PFSK-1 (cell line): Measurements from ENCODE around the gene CNGB1.

Experiments used
- FOXP2 ChIP-seq: optimal IDR thresholded peaks from 2 replicates; pipeline ENCODE3; 2011; ENCODE audit warnings: borderline replicate concordance, control low read depth, inconsistent platforms; ENCODE audit not compliant: insufficient read depth; ENCODE audit errors: extremely low read length, extremely low read depth
- POLR2AphosphoS5 ChIP-seq: IDR thresholded peaks from 2 replicates; pipeline ENCODE4 v1.6.1; 2012; ENCODE audit warnings: low read depth, mild to moderate bottlenecking, control low read depth, low read length, moderate library complexity
- REST ChIP-seq, 2 experiments: IDR thresholded peaks; 2 replicates each; pipeline versions ENCODE4 v1.6.1 to v1.8.0; 2011 to 2012; ENCODE audit warnings: low read depth in 2 of 2, low read length in 2 of 2, control low read depth in 1 of 2, inconsistent platforms in 1 of 2, mild to moderate bottlenecking in 1 of 2, moderate library complexity in 1 of 2; ENCODE audit not compliant: insufficient read depth in 1 of 2
- SIN3A ChIP-seq: IDR thresholded peaks from 2 replicates; pipeline ENCODE4 v1.6.1; 2012; ENCODE audit warnings: mild to moderate bottlenecking, low read length, moderate library complexity, borderline replicate concordance; ENCODE audit not compliant: insufficient read depth
- TAF1 ChIP-seq: IDR thresholded peaks from 2 replicates; pipeline ENCODE4 v1.6.1; 2012; ENCODE audit warnings: low read length, control low read depth, borderline replicate concordance; ENCODE audit not compliant: insufficient read depth

The CNGB1 gene

GRCh38 chr16:57911743-57912142 lies 59.2 kb downstream of the CNGB1 start:
- TF ChIP-seq SIN3A = no peak
- no peak for TF ChIP-seq FOXP2
- TF ChIP-seq POLR2AphosphoS5 = no peak
- TF ChIP-seq REST (IDR thresholded peaks at IDR 0.05; ENCODE audit: insufficient read depth in 1 of 2, low read depth in 2 of 2, low read length in 2 of 2) = no peak
- TF ChIP-seq TAF1 = no peak

- no peak for TF ChIP-seq TAF1
- no peak for TF ChIP-seq POLR2AphosphoS5
- no peak for TF ChIP-seq REST (IDR thresholded peaks at IDR 0.05; ENCODE audit: insufficient read depth in 1 of 2, low read depth in 2 of 2, low read length in 2 of 2)
These were observed 60.2 kb downstream of the CNGB1 start for GRCh38 chr16:57910696-57911095.

GRCh38 chr16:57908409-57908987 lies 62.4 kb downstream of the CNGB1 start:
- no peak for TF ChIP-seq TAF1
- TF ChIP-seq FOXP2 = no peak
- no peak for TF ChIP-seq REST (IDR thresholded peaks at IDR 0.05; ENCODE audit: insufficient read depth in 1 of 2, low read depth in 2 of 2, low read length in 2 of 2)
- TF ChIP-seq POLR2AphosphoS5 = no peak
- TF ChIP-seq SIN3A = no peak

GRCh38 chr16:57906382-57907316 lies 64.3 kb downstream of the CNGB1 start:
- TF ChIP-seq REST (IDR thresholded peaks at IDR 0.05; ENCODE audit: insufficient read depth in 1 of 2, low read depth in 2 of 2, low read length in 2 of 2) (no peak), SIN3A (no peak), POLR2AphosphoS5 (no peak), TAF1 (no peak), FOXP2 (no peak)

- TF ChIP-seq REST (IDR thresholded peaks at IDR 0.05; ENCODE audit: insufficient read depth in 1 of 2, low read depth in 2 of 2, low read length in 2 of 2) = no peak
- TF ChIP-seq SIN3A = no peak
- no peak for TF ChIP-seq TAF1
These were observed 66.8 kb downstream of the CNGB1 start for GRCh38 chr16:57904101-57904500.
